ENCODE results near the gene CSNK1D.

DNA sequence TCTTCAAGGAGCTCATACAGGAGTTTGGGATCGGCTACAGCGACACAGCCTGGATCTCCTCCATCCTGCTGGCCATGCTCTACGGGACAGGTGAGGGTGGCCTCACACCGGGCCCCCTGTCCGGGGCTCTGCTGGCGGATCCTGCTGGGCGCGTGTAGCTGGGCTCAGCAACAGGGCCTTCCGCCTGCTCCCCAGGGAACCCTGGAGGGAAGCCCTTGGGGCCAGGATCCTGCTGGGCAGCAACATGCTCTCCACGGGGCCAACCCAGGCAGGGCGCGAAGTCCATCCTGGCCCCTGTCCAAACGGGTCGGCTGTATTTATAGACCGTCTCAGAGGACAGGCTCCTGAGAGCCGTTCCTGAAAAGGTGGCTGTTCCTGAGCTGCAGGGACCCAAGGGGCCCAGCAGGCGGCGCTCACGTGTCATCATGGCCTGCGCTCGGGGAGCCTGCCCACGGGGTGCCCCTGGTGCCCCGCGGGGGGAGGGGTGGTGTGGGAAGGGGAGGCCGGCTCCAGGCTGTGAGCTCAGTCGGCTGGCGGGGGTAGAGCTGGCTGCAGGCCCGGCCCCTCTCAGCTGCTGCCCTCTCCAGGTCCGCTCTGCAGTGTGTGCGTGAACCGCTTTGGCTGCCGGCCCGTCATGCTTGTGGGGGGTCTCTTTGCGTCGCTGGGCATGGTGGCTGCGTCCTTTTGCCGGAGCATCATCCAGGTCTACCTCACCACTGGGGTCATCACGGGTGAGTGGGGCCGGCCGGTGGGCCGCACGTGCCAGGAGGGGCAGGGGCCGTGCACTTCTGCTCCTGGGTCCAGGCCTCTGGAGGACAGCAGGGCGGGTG, 37.1 kb downstream of the CSNK1D start:
- TF ChIP-seq, protein P1, sequence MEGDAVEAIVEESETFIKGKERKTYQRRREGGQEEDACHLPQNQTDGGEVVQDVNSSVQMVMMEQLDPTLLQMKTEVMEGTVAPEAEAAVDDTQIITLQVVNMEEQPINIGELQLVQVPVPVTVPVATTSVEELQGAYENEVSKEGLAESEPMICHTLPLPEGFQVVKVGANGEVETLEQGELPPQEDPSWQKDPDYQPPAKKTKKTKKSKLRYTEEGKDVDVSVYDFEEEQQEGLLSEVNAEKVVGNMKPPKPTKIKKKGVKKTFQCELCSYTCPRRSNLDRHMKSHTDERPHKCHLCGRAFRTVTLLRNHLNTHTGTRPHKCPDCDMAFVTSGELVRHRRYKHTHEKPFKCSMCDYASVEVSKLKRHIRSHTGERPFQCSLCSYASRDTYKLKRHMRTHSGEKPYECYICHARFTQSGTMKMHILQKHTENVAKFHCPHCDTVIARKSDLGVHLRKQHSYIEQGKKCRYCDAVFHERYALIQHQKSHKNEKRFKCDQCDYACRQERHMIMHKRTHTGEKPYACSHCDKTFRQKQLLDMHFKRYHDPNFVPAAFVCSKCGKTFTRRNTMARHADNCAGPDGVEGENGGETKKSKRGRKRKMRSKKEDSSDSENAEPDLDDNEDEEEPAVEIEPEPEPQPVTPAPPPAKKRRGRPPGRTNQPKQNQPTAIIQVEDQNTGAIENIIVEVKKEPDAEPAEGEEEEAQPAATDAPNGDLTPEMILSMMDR (IDR thresholded peaks at IDR 0.05) = peak; percentile 83
- no peak for TF ChIP-seq EZH2 (IDR thresholded peaks at IDR 0.05; ENCODE audit: borderline replicate concordance, insufficient read depth, low read depth, low read length, poor library complexity, severe bottlenecking)

Data from B cell (primary cell).